SK-N-SH (cell line): ENCODE measurements around the gene FHIP1B.

Experiments
- JUND ChIP-seq: IDR thresholded peaks from 2 replicates; pipeline ENCODE4 v1.4.0; 2012
- RFX5 ChIP-seq: IDR thresholded peaks from 2 replicates; pipeline ENCODE4 v1.6.1; 2012; ENCODE audit warnings: mild to moderate bottlenecking, improper control_type of control experiment, low read length
- YY1 ChIP-seq: IDR thresholded peaks from 2 replicates; pipeline ENCODE4 v1.4.0; 2012; ENCODE audit warnings: low read depth, mild to moderate bottlenecking

GRCh38 chr11:6263662-6264061 lies 29.2 kb upstream of the FHIP1B start:
- TF ChIP-seq YY1 (no peak), JUND (no peak), RFX5 (no peak)
